Adrenal gland (tissue), 5 donors: ENCODE measurements around the gene CAMTA1.

Experiments used
- CTCF ChIP-seq, 6 experiments: fragments of 450-650 bp in 4 of 6; fragments of 200-600 bp in 2 of 6; sonication (generic) in 1 of 6; IDR thresholded peaks; 1 replicate in 5 of 6; 2 replicates in 1 of 6; pipeline versions ENCODE4 v1.5.1 to v1.8.0; 2016 to 2021; ENCODE audit warnings: antibody characterized with exemption in 6 of 6, mild to moderate bottlenecking in 2 of 6, moderate library complexity in 1 of 6
- POLR2A ChIP-seq, 2 donors: fragments of 450-650 bp; IDR thresholded peaks; one replicate each; pipeline ENCODE4 v1.6.1; 2017; ENCODE audit warnings: antibody characterized with exemption in 2 of 2, mild to moderate bottlenecking in 2 of 2, moderate library complexity in 1 of 2
- donor health status: DM: no; HTN: no; CAD: no.

GRCh38 chr1:7063981-7064380 lies 278.7 kb downstream of the CAMTA1 start:
- TF ChIP-seq CTCF (IDR thresholded peaks at IDR 0.05) (no peak), POLR2A (IDR thresholded peaks at IDR 0.05) (no peak)
